IMR-90 (cell line): ENCODE measurements around the gene BCL2L2. TPM values are rescaled to one million over a fixed set of nuclear protein-coding genes. Genes with fewer than 3 reads are reported as not detected.

Source experiments
- ATAC-seq: fragments of 200-7000 bp; cut with Tn5 transposase; 2 replicates; pipeline ENCODE4 v1.9.1; 2020; ENCODE audit warnings: low read depth, mild to moderate bottlenecking, moderate library complexity
- BruUV-seq: library from RNA; stranded (reverse); fragments of 400-500 nt; replicated peaks from 2 replicates; lab custom pipeline; 2021; lab: Mats Ljungman, UMichigan
- CTCF ChIA-PET: fragments of 300-600 bp; formaldehyde crosslinking; extraction: SDS; loops from one replicate; lab custom pipeline; 2021; ENCODE audit warnings: antibody characterized with exemption; lab: Yijun Ruan, JAX
- POLR2A ChIA-PET: fragments of 300-600 bp; sonication (Branson Sonifier 250); formaldehyde crosslinking; loops from one replicate; lab custom pipeline; 2022; ENCODE audit warnings: antibody characterized with exemption; ENCODE audit not compliant: unreplicated experiment; lab: Charles Lee
- DNase-seq: peaks from one replicate; pipeline ENCODE4 v3.0.0; 2013
- H2AFZ ChIP-seq: replicated peaks from 2 replicates; pipeline ENCODE3; 2013; ENCODE audit warnings: low read length, mild to moderate bottlenecking; ENCODE audit not compliant: poor library complexity
- H2AK5ac ChIP-seq: 2 replicates; pipeline ENCODE4 v1.6.1; 2013; ENCODE audit warnings: low read depth, low read length, inconsistent platforms
- H2AK9ac ChIP-seq: replicated peaks from 2 replicates; pipeline ENCODE3; 2013; ENCODE audit warnings: mild to moderate bottlenecking, low read depth, low read length, moderate library complexity; ENCODE audit not compliant: poor library complexity
- H2BK120ac ChIP-seq: 2 replicates; pipeline ENCODE4 v1.6.1; 2013; ENCODE audit warnings: low read depth, low read length, inconsistent platforms
- H2BK15ac ChIP-seq: 3 replicates; pipeline ENCODE4 v1.6.1; 2013; ENCODE audit warnings: low read depth, low read length, inconsistent platforms
- H2BK20ac ChIP-seq: 2 replicates; pipeline ENCODE4 v1.6.1; 2013; ENCODE audit warnings: low read depth, mild to moderate bottlenecking, inconsistent platforms, low read length, moderate library complexity
- H2BK5ac ChIP-seq: 2 replicates; pipeline ENCODE4 v1.6.1; 2013; ENCODE audit warnings: mild to moderate bottlenecking, low read depth, low read length, inconsistent platforms; ENCODE audit not compliant: poor library complexity, severe bottlenecking
- H3K14ac ChIP-seq: replicated peaks from 2 replicates; pipeline ENCODE4 v1.6.1; 2013; ENCODE audit warnings: low read depth, low read length, inconsistent platforms
- H3K18ac ChIP-seq: 2 replicates; pipeline ENCODE4 v1.6.1; 2013; ENCODE audit warnings: low read depth, low read length, control low read depth
- H3K23ac ChIP-seq: 2 replicates; pipeline ENCODE4 v1.6.1; 2013; ENCODE audit warnings: low read depth, low read length, inconsistent platforms
- H3K27ac ChIP-seq: 2 replicates; pipeline ENCODE4 v1.5.1; 2013; ENCODE audit warnings: mild to moderate bottlenecking, control low read depth, low read length; ENCODE audit not compliant: insufficient read depth
- H3K27me3 ChIP-seq: 2 replicates; pipeline ENCODE4 v1.6.1; 2013; ENCODE audit warnings: low read length; ENCODE audit not compliant: control insufficient read depth, insufficient read depth
- H3K36me3 ChIP-seq: 2 replicates; pipeline ENCODE4 v1.6.1; 2013; ENCODE audit warnings: low read length, mixed read lengths; ENCODE audit not compliant: control insufficient read depth, insufficient read depth
- H3K4ac ChIP-seq: 2 replicates; pipeline ENCODE4 v1.6.1; 2013; ENCODE audit warnings: low read depth, low read length, inconsistent platforms
- H3K4me1 ChIP-seq: 2 replicates; pipeline ENCODE4 v1.6.1; 2013; ENCODE audit warnings: low read length, mixed read lengths; ENCODE audit not compliant: control insufficient read depth, insufficient read depth
- H3K4me2 ChIP-seq: 2 replicates; pipeline ENCODE4 v1.6.1; 2013; ENCODE audit warnings: low read depth, mild to moderate bottlenecking, control low read depth, low read length, moderate library complexity
- H3K4me3 ChIP-seq: 2 replicates; pipeline ENCODE4 v1.5.1; 2013; ENCODE audit warnings: low read depth, mild to moderate bottlenecking, control low read depth, low read length, moderate library complexity; ENCODE audit not compliant: insufficient read depth
- H3K56ac ChIP-seq: 2 replicates; pipeline ENCODE4 v1.6.1; 2013; ENCODE audit warnings: low read length, inconsistent platforms; ENCODE audit not compliant: insufficient read depth; ENCODE audit errors: extremely low read depth
- H3K79me1 ChIP-seq, 2 experiments: 2 replicates each; pipeline ENCODE4 v1.6.1; 2013; ENCODE audit warnings: low read length in 2 of 2, inconsistent platforms in 1 of 2, low read depth in 1 of 2
- H3K9ac ChIP-seq: 2 replicates; pipeline ENCODE4 v1.6.1; 2013; ENCODE audit warnings: low read depth, low read length, control low read depth
- H3K9me1 ChIP-seq: 2 replicates; pipeline ENCODE4 v1.6.1; 2013; ENCODE audit warnings: low read length, inconsistent platforms; ENCODE audit not compliant: insufficient read depth
- H3K9me3 ChIP-seq: 2 replicates; pipeline ENCODE4 v1.6.1; 2013; ENCODE audit warnings: low read length; ENCODE audit not compliant: control insufficient read depth, insufficient read depth
- H4K20me1 ChIP-seq: 2 replicates; pipeline ENCODE4 v1.6.1; 2013; ENCODE audit warnings: low read length, inconsistent platforms; ENCODE audit not compliant: insufficient read depth
- H4K5ac ChIP-seq: 2 replicates; pipeline ENCODE4 v1.6.1; 2013; ENCODE audit warnings: mild to moderate bottlenecking, low read depth, low read length, control low read depth
- H4K8ac ChIP-seq, 2 experiments: 2 replicates each; pipeline ENCODE4 v1.6.1; 2013; ENCODE audit warnings: low read depth in 2 of 2, low read length in 2 of 2, control low read depth in 1 of 2, inconsistent platforms in 1 of 2
- H4K91ac ChIP-seq: 2 replicates; pipeline ENCODE4 v1.6.1; 2013; ENCODE audit warnings: low read depth, low read length, inconsistent platforms; ENCODE audit not compliant: insufficient read depth
- BHLHE40 ChIP-seq: fragments of 150-350 bp; IDR thresholded peaks from 2 replicates; pipeline ENCODE4 v1.6.1; 2016; ENCODE audit warnings: mild to moderate bottlenecking, low read depth, low read length
- CEBPB ChIP-seq: IDR thresholded peaks from 2 replicates; pipeline ENCODE4 v1.6.1; 2012; ENCODE audit warnings: low read depth, low read length, improper control_type of control experiment
- CHD1 ChIP-seq: IDR thresholded peaks from 2 replicates; pipeline ENCODE4 v1.6.1; 2012; ENCODE audit warnings: low read depth, low read length, improper control_type of control experiment
- MXI1 ChIP-seq: IDR thresholded peaks from 2 replicates; pipeline ENCODE4 v1.6.1; 2012; ENCODE audit warnings: low read depth, mild to moderate bottlenecking, low read length, moderate library complexity, borderline replicate concordance
- RAD21 ChIP-seq: IDR thresholded peaks from 2 replicates; pipeline ENCODE4 v1.6.1; 2012; ENCODE audit warnings: low read length, improper control_type of control experiment
- RCOR1 ChIP-seq: IDR thresholded peaks from 2 replicates; pipeline ENCODE4 v1.6.1; 2012; ENCODE audit warnings: mild to moderate bottlenecking, low read length, improper control_type of control experiment; ENCODE audit not compliant: insufficient replicate concordance
- USF2 ChIP-seq: fragments of 150-350 bp; IDR thresholded peaks from 2 replicates; pipeline ENCODE4 v1.6.1; 2017; ENCODE audit warnings: mild to moderate bottlenecking, antibody characterized with exemption, low read length, low read depth
- WGBS, 2 experiments: methylation state at CpG; one replicate each; pipeline versions ENCODE4 v1.1.5 to v1.1.7; 2013; ENCODE audit warnings: missing lambda C conversion rate in 2 of 2; ENCODE audit not compliant: insufficient read length in 1 of 2; ENCODE audit errors: extremely low coverage in 2 of 2; 5-methylcytosine and 5-hydroxymethylcytosine counted together
- dilution Hi-C: fragments of 300-500 bp; cut with HindIII; formaldehyde crosslinking; loops from one replicate; pipeline ENCODE4 v1.14.3; 2018; ENCODE audit warnings: low sequenced_read_pairs; ENCODE audit not compliant: unreplicated experiment
- in situ Hi-C: fragments of 300-500 bp; cut with MboI; formaldehyde crosslinking; loops from 3 replicates; pipeline ENCODE4 v1.14.3; 2019; ENCODE audit warnings: low sequenced_read_pairs, inconsistent platforms, mixed read lengths
- intact Hi-C: fragments of 100-400 bp; cut with micrococcal nuclease; formaldehyde crosslinking; loops from 2 replicates; pipeline ENCODE4 v1.10.0; 2022
- polyA plus RNA-seq, 3 experiments: library from polyadenylated mRNA; depleted of rRNA; stranded (reverse); fragments of >200 nt; gene quantifications; 2 replicates each; pipeline ENCODE4 v1.2.3, GENCODE V29; 2012; ENCODE audit warnings: low replicate concordance in 1 of 3
- total RNA-seq: library from RNA; depleted of rRNA; stranded (reverse); fragments of >200 nt; gene quantifications from 2 replicates; pipeline ENCODE4 v1.2.3, GENCODE V29; 2012
- TF ChIP-seq, protein P1 (sequence below): conservative IDR thresholded peaks from 2 replicates; pipeline ENCODE4 v1.5.1; 2012; ENCODE audit warnings: mild to moderate bottlenecking, low read depth, low read length, improper control_type of control experiment

The BCL2L2 gene
- total and polyA plus RNA-seq, 2 of the 4 experiments (the other 2 are of a cell fraction): 14.5 to 40.9 TPM

DNA sequence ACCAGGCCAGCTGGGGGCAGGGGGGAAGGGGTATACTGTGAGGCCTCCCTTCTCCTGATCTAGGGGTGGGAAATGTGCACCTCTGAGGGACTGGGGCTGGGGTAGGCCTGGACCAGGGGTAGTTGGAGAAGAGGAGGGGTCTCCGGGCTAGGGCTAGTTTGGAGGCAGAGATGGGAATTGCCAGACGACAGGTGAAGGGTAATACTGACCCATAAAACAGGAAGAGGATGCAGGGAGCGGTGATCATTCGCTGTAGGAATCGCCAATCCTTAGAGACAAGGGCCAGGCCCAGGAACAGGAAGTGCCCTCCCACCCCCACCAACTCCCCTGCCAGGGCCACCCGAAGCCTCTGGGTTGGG is 41.6 kb downstream of the BCL2L2 start (continued):
- TF ChIP-seq, protein P1, sequence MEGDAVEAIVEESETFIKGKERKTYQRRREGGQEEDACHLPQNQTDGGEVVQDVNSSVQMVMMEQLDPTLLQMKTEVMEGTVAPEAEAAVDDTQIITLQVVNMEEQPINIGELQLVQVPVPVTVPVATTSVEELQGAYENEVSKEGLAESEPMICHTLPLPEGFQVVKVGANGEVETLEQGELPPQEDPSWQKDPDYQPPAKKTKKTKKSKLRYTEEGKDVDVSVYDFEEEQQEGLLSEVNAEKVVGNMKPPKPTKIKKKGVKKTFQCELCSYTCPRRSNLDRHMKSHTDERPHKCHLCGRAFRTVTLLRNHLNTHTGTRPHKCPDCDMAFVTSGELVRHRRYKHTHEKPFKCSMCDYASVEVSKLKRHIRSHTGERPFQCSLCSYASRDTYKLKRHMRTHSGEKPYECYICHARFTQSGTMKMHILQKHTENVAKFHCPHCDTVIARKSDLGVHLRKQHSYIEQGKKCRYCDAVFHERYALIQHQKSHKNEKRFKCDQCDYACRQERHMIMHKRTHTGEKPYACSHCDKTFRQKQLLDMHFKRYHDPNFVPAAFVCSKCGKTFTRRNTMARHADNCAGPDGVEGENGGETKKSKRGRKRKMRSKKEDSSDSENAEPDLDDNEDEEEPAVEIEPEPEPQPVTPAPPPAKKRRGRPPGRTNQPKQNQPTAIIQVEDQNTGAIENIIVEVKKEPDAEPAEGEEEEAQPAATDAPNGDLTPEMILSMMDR: no peak
- TF ChIP-seq BHLHE40 (no peak), CEBPB (no peak)

- Histone ChIP-seq H3K18ac (no peak overlapping the region), H3K4ac (no peak overlapping the region), H2BK20ac (no peak overlapping the region), H3K27me3 (no peaks in the 10 kb centered on the region), H4K8ac (no peak overlapping the region), H3K4me1 (peaks cover 3% of the 10 kb centered on the region; the same call in 1 of the 2 replicates), H2BK5ac (no peak overlapping the region), H3K14ac (no peak overlapping the region), H3K27ac (no peak overlapping the region), H2BK15ac (no peak overlapping the region), H2AK9ac (no peak overlapping the region), H4K5ac (no peak overlapping the region), H2AK5ac (no peak overlapping the region), H3K56ac (no peak overlapping the region), H2BK120ac (no peak overlapping the region), H4K20me1 (no peaks in the 10 kb centered on the region; the same call in 1 of the 2 replicates), H3K4me3 (no peak overlapping the region), H3K4me2 (no peak overlapping the region), H2AFZ (no peak overlapping the region), H4K91ac (no peak overlapping the region), H3K9ac (no peak overlapping the region), H3K9me3 (no peaks in the 10 kb centered on the region), H3K9me1 (no peaks in the 10 kb centered on the region), H3K36me3 (peaks cover 10% of the 10 kb centered on the region), H3K79me1 (peaks cover 0 to 7% of the 10 kb centered on the region in 2 experiments; a peak in 3 of 4 replicates), H3K23ac (no peak overlapping the region)
- in situ Hi-C loops: no loop called here
- ATAC-seq: no peak
- no TSS peak for BruUV-seq
- CTCF ChIA-PET: no interaction called here
- no peak for DNase-seq
- no CpG with 5 or more reads among the region's 8 CpGs for WGBS, 2 experiments
- dilution Hi-C loops: no loop called here
- intact Hi-C loops: no loop called here
- POLR2A ChIA-PET: no interaction called here
- TF ChIP-seq MXI1: no peak
- TF ChIP-seq RAD21: no peak
- TF ChIP-seq CHD1: no peak
- TF ChIP-seq RCOR1: no peak
- TF ChIP-seq USF2: no peak
These were observed 42.7 kb downstream of the BCL2L2 start for GRCh38 chr14:23349156-23349845.
